ENCODE measurements around the gene EZR.

DNA sequence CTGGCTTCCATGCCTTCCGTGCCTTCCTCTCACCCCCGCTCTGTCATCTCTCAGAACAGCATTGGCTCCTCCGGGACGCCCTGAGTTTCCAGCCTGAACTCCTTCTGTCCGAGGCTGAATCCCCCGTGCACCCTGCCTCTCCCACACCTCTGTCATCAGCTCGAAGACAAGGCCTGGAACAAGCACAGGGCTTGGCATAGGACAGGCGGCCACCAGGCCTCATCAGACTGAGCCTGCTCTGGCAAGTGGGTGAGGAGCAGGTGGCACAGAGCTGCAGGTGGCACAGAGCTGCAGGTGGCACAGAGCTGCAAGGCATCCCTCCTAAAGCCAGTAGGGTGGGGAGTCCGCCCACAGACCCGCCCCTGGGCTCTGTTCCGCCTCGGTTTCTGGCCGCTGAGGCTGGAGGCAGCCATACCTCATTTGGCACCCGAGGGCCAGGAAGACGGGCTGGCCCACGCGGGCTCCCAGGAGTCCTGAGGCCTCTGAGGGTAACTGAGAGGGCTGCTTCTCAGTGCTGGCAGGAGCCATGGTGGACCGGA, 60.2 kb downstream of the EZR start:
- TF ChIP-seq CTCF (IDR thresholded peaks at IDR 0.05): no peak
- no peak for TF ChIP-seq POLR2A (IDR thresholded peaks at IDR 0.05; ENCODE audit: low read length)
- no peak for TF ChIP-seq SMC3 (IDR thresholded peaks at IDR 0.05)
- TF ChIP-seq HMGXB4 (CRISPR knock-in tag; IDR thresholded peaks at IDR 0.05; ENCODE audit: borderline replicate concordance): no peak
- TF ChIP-seq KDM5A (IDR thresholded peaks at IDR 0.05): no peak
- TF ChIP-seq PHF8 (IDR thresholded peaks at IDR 0.05; ENCODE audit: borderline replicate concordance, low read depth): no peak
- no peak for TF ChIP-seq RFX5 (IDR thresholded peaks at IDR 0.05)
- TF ChIP-seq CHD2 (IDR thresholded peaks at IDR 0.05; ENCODE audit: low read length, partially characterized antibody): no peak
- TF ChIP-seq EHMT2 (IDR thresholded peaks at IDR 0.05; ENCODE audit: low read depth): no peak
- TF ChIP-seq ZFP36 (IDR thresholded peaks at IDR 0.05; ENCODE audit: borderline replicate concordance, partially characterized antibody): no peak

Measured in A549 (cell line).